ENCODE measurements around the gene OPRPN. TPM values are rescaled to one million over a fixed set of nuclear protein-coding genes. Genes with fewer than 3 reads are reported as not detected.

OPRPN gene
- polyA plus RNA-seq, 2 of the 4 experiments (the other 2 are of a cell fraction), result not detected

- WGBS (ENCODE audit: missing lambda C conversion rate), result 12% methylated on average over 4 of the region's 4 CpGs
- no peak for ATAC-seq
These were observed 25.8 kb upstream of the OPRPN start for GRCh38 chr4:70371987-70372386.

GRCh38 chr4:70372760-70373159 lies 25.0 kb upstream of the OPRPN start:
- FAIRE-seq (no peak), ATAC-seq (no peak), DNase-seq (ENCODE audit: low read depth in 1 of 2, low spot score in 1 of 2) (no peak)
- Histone ChIP-seq H3K27ac (no peak overlapping the region), H3K9me3 (no peaks in the 10 kb centered on the region), H3K4me1 (no peaks in the 10 kb centered on the region), H3K4me3 (no peak overlapping the region), H3K4me2 (no peak overlapping the region)
- CTCF ChIA-PET, result no interaction called here
- WGBS (ENCODE audit: missing lambda C conversion rate), result 7% methylated on average over 3 of the region's 3 CpGs
- POLR2A ChIA-PET, result no interaction called here
- no peak for TF ChIP-seq MAZ (IDR thresholded peaks at IDR 0.05; ENCODE audit: borderline replicate concordance, low read depth, low read length)
- TF ChIP-seq CHD4 (IDR thresholded peaks at IDR 0.05; ENCODE audit: borderline replicate concordance), result no peak
- no peak for TF ChIP-seq KDM5A (IDR thresholded peaks at IDR 0.05)
- TF ChIP-seq RCOR1 (IDR thresholded peaks at IDR 0.05; ENCODE audit: low read depth, low read length), result no peak
- no peak for TF ChIP-seq JUN (IDR thresholded peaks at IDR 0.05)
- no peak for TF ChIP-seq MYC (IDR thresholded peaks at IDR 0.05; ENCODE audit: borderline replicate concordance, low read length)
- no peak for TF ChIP-seq HOXB13 (CRISPR knock-in tag; IDR thresholded peaks at IDR 0.05; ENCODE audit: low read depth)

More at GRCh38 chr4:70371987-70372386, 25.8 kb upstream of the OPRPN start:
- TF ChIP-seq MYC (IDR thresholded peaks at IDR 0.05; ENCODE audit: borderline replicate concordance, low read length) (no peak), BCL3 (IDR thresholded peaks at IDR 0.05) (no peak), NR3C1 (IDR thresholded peaks at IDR 0.05) (no peak), JUN (IDR thresholded peaks at IDR 0.05) (no peak), HES2 (IDR thresholded peaks at IDR 0.05) (no peak), ELK1 (IDR thresholded peaks at IDR 0.05; ENCODE audit: low read depth, low read length) (no peak), KDM5A (IDR thresholded peaks at IDR 0.05) (no peak), EP300 (IDR thresholded peaks at IDR 0.05) (no peak), BHLHE40 (IDR thresholded peaks at IDR 0.05; ENCODE audit: low read depth, low read length) (no peak), CTCF (IDR thresholded peaks at IDR 0.05) (no peak), EHF (CRISPR knock-in tag; IDR thresholded peaks at IDR 0.05) (no peak), FOXS1 (CRISPR knock-in tag; IDR thresholded peaks at IDR 0.05) (no peak), ZFP36 (IDR thresholded peaks at IDR 0.05; ENCODE audit: borderline replicate concordance, partially characterized antibody) (no peak), NFE2L2 (conservative IDR thresholded peaks at IDR 0.05; ENCODE audit: low read length) (no peak), PBX3 (IDR thresholded peaks at IDR 0.05) (no peak)
- no peak overlapping the region for H3K4me3 ChIP-seq
- no peaks in the 10 kb centered on the region for H3K4me1 ChIP-seq
- H3K27ac ChIP-seq, result no peak overlapping the region
- CTCF ChIA-PET, result no interaction called here
- DNase-seq (ENCODE audit: low read depth in 1 of 2, low spot score in 1 of 2) (no peak), FAIRE-seq (no peak)
- no peak overlapping the region for H3K4me2 ChIP-seq
- no peaks in the 10 kb centered on the region for H3K9me3 ChIP-seq
- POLR2A ChIA-PET, result no interaction called here

- FAIRE-seq, result no peak
- no peaks in the 10 kb centered on the region for H3K4me1 ChIP-seq
- H3K4me3 ChIP-seq, result no peak overlapping the region
- H3K9me3 ChIP-seq, result no peaks in the 10 kb centered on the region
- no peak overlapping the region for H3K27ac ChIP-seq
- ChIA-PET CTCF (no interaction called here), POLR2A (no interaction called here)
- WGBS (ENCODE audit: missing lambda C conversion rate), result 16% methylated on average over 3 of the region's 3 CpGs
- H3K4me2 ChIP-seq, result no peak overlapping the region
- no peak for DNase-seq (ENCODE audit: low read depth in 1 of 2, low spot score in 1 of 2)
- TF ChIP-seq ESRRA (IDR thresholded peaks at IDR 0.05; ENCODE audit: borderline replicate concordance, low read length) (no peak), JUN (IDR thresholded peaks at IDR 0.05) (no peak), HMGXB4 (CRISPR knock-in tag; IDR thresholded peaks at IDR 0.05; ENCODE audit: borderline replicate concordance) (no peak), RCOR1 (IDR thresholded peaks at IDR 0.05; ENCODE audit: low read depth, low read length) (no peak), MYC (IDR thresholded peaks at IDR 0.05; ENCODE audit: borderline replicate concordance, low read length) (no peak), KDM5A (IDR thresholded peaks at IDR 0.05) (no peak)
- ATAC-seq, result no peak
These were observed 17.2 kb upstream of the OPRPN start for GRCh38 chr4:70380578-70380977.

Measured in A549 (cell line).